Esophagus muscularis mucosa (tissue), 4 donors: ENCODE data around the gene ZNF33B.

ENCODE experiments used
- EP300 ChIP-seq: sonication (generic); formaldehyde crosslinking; IDR thresholded peaks from one replicate; pipeline ENCODE4 v1.6.1; 2017; ENCODE audit warnings: antibody characterized with exemption
- POLR2A ChIP-seq: fragments of 450-650 bp; IDR thresholded peaks from one replicate; pipeline ENCODE4 v1.6.1; 2017; ENCODE audit warnings: antibody characterized with exemption, moderate library complexity, mild to moderate bottlenecking, low read depth
- POLR2AphosphoS5 ChIP-seq, 2 donors: sonication (generic); formaldehyde crosslinking; IDR thresholded peaks; one replicate each; pipeline ENCODE4 v1.6.1; 2017; ENCODE audit warnings: antibody characterized with exemption in 2 of 2
- TF ChIP-seq, protein P1 (sequence below), 3 experiments: fragments of 200-600 bp in 2 of 3; fragments of 450-650 bp in 1 of 3; sonication (generic) in 2 of 3; IDR thresholded peaks; one replicate each; pipeline ENCODE4 v1.5.1; 2017 to 2019; ENCODE audit warnings: antibody characterized with exemption in 3 of 3, mild to moderate bottlenecking in 2 of 3, moderate library complexity in 1 of 3

DNA sequence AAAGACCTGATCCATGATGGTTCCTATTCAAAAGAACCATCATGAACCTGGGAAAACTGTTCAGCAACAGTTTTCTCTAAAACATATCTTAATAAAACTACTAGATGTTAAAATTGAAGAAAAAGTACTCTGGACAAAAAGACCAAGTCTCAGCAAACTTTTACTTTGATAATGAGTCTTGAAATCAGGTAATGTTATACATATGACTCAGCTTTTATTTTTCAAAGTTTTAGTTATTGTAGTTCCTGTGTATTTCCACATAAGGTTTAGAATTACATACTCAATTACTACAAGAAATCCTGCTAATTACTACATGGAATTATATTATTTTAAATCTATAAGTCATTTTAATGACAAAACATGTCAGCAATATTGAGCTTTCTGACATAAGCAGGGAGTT is 42.2 kb downstream of the ZNF33B start:
- no peak for TF ChIP-seq POLR2A
- TF ChIP-seq, protein P1, sequence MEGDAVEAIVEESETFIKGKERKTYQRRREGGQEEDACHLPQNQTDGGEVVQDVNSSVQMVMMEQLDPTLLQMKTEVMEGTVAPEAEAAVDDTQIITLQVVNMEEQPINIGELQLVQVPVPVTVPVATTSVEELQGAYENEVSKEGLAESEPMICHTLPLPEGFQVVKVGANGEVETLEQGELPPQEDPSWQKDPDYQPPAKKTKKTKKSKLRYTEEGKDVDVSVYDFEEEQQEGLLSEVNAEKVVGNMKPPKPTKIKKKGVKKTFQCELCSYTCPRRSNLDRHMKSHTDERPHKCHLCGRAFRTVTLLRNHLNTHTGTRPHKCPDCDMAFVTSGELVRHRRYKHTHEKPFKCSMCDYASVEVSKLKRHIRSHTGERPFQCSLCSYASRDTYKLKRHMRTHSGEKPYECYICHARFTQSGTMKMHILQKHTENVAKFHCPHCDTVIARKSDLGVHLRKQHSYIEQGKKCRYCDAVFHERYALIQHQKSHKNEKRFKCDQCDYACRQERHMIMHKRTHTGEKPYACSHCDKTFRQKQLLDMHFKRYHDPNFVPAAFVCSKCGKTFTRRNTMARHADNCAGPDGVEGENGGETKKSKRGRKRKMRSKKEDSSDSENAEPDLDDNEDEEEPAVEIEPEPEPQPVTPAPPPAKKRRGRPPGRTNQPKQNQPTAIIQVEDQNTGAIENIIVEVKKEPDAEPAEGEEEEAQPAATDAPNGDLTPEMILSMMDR (IDR thresholded peaks at IDR 0.05): no peak
- no peak for TF ChIP-seq POLR2AphosphoS5 (IDR thresholded peaks at IDR 0.05)
- no peak for TF ChIP-seq EP300
